ENCODE measurements around the gene ADGRG3.

GRCh38 chr16:57729182-57729484 lies 61.0 kb downstream of the ADGRG3 start:
- TF ChIP-seq, protein P1, sequence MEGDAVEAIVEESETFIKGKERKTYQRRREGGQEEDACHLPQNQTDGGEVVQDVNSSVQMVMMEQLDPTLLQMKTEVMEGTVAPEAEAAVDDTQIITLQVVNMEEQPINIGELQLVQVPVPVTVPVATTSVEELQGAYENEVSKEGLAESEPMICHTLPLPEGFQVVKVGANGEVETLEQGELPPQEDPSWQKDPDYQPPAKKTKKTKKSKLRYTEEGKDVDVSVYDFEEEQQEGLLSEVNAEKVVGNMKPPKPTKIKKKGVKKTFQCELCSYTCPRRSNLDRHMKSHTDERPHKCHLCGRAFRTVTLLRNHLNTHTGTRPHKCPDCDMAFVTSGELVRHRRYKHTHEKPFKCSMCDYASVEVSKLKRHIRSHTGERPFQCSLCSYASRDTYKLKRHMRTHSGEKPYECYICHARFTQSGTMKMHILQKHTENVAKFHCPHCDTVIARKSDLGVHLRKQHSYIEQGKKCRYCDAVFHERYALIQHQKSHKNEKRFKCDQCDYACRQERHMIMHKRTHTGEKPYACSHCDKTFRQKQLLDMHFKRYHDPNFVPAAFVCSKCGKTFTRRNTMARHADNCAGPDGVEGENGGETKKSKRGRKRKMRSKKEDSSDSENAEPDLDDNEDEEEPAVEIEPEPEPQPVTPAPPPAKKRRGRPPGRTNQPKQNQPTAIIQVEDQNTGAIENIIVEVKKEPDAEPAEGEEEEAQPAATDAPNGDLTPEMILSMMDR (IDR thresholded peaks at IDR 0.05; ENCODE audit: insufficient read depth, low read length, poor library complexity, severe bottlenecking) = no peak
- no peak for TF ChIP-seq EZH2phosphoT487 (conservative IDR thresholded peaks at IDR 0.05; ENCODE audit: low read length)

Data from SU-DHL-6 (cell line).